COLO668 (cell line): ENCODE measurements around the gene HEATR1.
"Not testable (repeated sequence)": the region's sequence is repeated elsewhere in the genome, so short reads cannot be mapped to it uniquely, and the experiment has no call there.

ENCODE experiments used
- DNase-seq: peaks from one replicate; lab custom pipeline; 2025; ENCODE audit not compliant: unreplicated experiment; lab: John Stamatoyannopoulos, UW

Gene HEATR1

GRCh38 chr1:236511735-236512418, 92.4 kb downstream of the HEATR1 start:
- DNase-seq, result no peak

- DNase-seq, result no peak
These were observed 94.5 kb downstream of the HEATR1 start for GRCh38 chr1:236509647-236510401.

- no peak for DNase-seq
These were observed 95.1 kb downstream of the HEATR1 start for GRCh38 chr1:236509203-236509602.

GRCh38 chr1:236508593-236509027, 95.7 kb downstream of the HEATR1 start:
- DNase-seq, result no peak

GRCh38 chr1:236507022-236507700, 97.2 kb downstream of the HEATR1 start:
- DNase-seq, result no peak

- DNase-seq, result not testable (repeated sequence)
These were observed 100.0 kb downstream of the HEATR1 start for GRCh38 chr1:236504338-236504737.

GRCh38 chr1:236502972-236503639, 101.2 kb downstream of the HEATR1 start:
- DNase-seq, result peak; percentile 18

- no peak for DNase-seq
These were observed 101.7 kb downstream of the HEATR1 start for GRCh38 chr1:236502579-236502971.

GRCh38 chr1:236501093-236501492, 103.2 kb downstream of the HEATR1 start:
- no peak for DNase-seq
